OCI-LY3 (cell line): ENCODE data around the gene AK1.

Source experiments
- EZH2phosphoT487 ChIP-seq: fragments of 200-600 bp; shearing (Covaris generic); IDR thresholded peaks from 2 replicates; pipeline ENCODE4 v1.6.1; 2018; ENCODE audit warnings: antibody characterized with exemption, mixed run types, low read depth
- TF ChIP-seq, protein P1 (sequence below): fragments of 200-600, 300-600 bp; sonication (generic); IDR thresholded peaks from 2 replicates; pipeline ENCODE4 v1.5.1; 2014; ENCODE audit warnings: antibody characterized with exemption, low read length, low read depth

- TF ChIP-seq, protein P1, sequence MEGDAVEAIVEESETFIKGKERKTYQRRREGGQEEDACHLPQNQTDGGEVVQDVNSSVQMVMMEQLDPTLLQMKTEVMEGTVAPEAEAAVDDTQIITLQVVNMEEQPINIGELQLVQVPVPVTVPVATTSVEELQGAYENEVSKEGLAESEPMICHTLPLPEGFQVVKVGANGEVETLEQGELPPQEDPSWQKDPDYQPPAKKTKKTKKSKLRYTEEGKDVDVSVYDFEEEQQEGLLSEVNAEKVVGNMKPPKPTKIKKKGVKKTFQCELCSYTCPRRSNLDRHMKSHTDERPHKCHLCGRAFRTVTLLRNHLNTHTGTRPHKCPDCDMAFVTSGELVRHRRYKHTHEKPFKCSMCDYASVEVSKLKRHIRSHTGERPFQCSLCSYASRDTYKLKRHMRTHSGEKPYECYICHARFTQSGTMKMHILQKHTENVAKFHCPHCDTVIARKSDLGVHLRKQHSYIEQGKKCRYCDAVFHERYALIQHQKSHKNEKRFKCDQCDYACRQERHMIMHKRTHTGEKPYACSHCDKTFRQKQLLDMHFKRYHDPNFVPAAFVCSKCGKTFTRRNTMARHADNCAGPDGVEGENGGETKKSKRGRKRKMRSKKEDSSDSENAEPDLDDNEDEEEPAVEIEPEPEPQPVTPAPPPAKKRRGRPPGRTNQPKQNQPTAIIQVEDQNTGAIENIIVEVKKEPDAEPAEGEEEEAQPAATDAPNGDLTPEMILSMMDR: no peak
- TF ChIP-seq EZH2phosphoT487: no peak
These were observed 26.3 kb upstream of the AK1 start for GRCh38 chr9:127903557-127904475.
